H1 (cell line): ENCODE results near the gene CCBE1. TPM values are rescaled to one million over a fixed set of nuclear protein-coding genes. Genes with fewer than 3 reads are reported as not detected.

ENCODE experiments used
- CTCF ChIA-PET: fragments of 300-600 bp; sonication (Branson Sonifier 250); formaldehyde crosslinking; loops from one replicate; lab custom pipeline; 2021; ENCODE audit not compliant: partially characterized antibody; lab: Charles Lee
- POLR2A ChIA-PET: fragments of 300-600 bp; sonication (Branson Sonifier 250); formaldehyde crosslinking; loops from one replicate; lab custom pipeline; 2021; ENCODE audit warnings: inconsistent platforms; ENCODE audit not compliant: partially characterized antibody; lab: Charles Lee
- DNase-seq, 2 experiments: peaks; one replicate each; pipeline versions ENCODE4 v3.0.0 to v3.0.0-alpha.2; 2010 to 2022; ENCODE audit warnings: low spot score in 2 of 2, low read depth in 1 of 2, mixed read lengths in 1 of 2
- FAIRE-seq: peaks from 2 replicates; lab custom pipeline; 2011; peaks lifted over from hg19 to GRCh38; lab: Jason Lieb, UNC
- H2AFZ ChIP-seq: 2 replicates; pipeline ENCODE4 v1.8.1; 2012; ENCODE audit warnings: low read length, inconsistent platforms
- H2AK5ac ChIP-seq: 2 replicates; pipeline ENCODE4 v1.6.1; 2013; ENCODE audit warnings: low read depth, low read length
- H2BK120ac ChIP-seq: replicated peaks from 2 replicates; pipeline ENCODE3; 2013; ENCODE audit warnings: low read depth, low read length, inconsistent platforms
- H2BK12ac ChIP-seq: 2 replicates; pipeline ENCODE4 v1.6.1; 2013; ENCODE audit warnings: low read depth, low read length
- H2BK15ac ChIP-seq: 2 replicates; pipeline ENCODE4 v1.6.1; 2013; ENCODE audit warnings: low read length
- H2BK20ac ChIP-seq: 2 replicates; pipeline ENCODE4 v1.6.1; 2013; ENCODE audit warnings: low read length
- H2BK5ac ChIP-seq: 2 replicates; pipeline ENCODE4 v1.6.1; 2013; ENCODE audit warnings: low read depth, low read length
- H3K14ac ChIP-seq: 2 replicates; pipeline ENCODE4 v1.6.1; 2013; ENCODE audit warnings: inconsistent platforms; ENCODE audit not compliant: insufficient read length
- H3K18ac ChIP-seq: 2 replicates; pipeline ENCODE4 v1.6.1; 2013; ENCODE audit warnings: low read length; ENCODE audit errors: extremely low read depth
- H3K23ac ChIP-seq: 2 replicates; pipeline ENCODE4 v1.6.1; 2013; ENCODE audit warnings: inconsistent platforms; ENCODE audit not compliant: insufficient read length
- H3K23me2 ChIP-seq: 2 replicates; pipeline ENCODE4 v1.6.1; 2013; ENCODE audit warnings: low read depth, low read length
- H3K27ac ChIP-seq: 2 replicates; pipeline ENCODE4 v1.6.1; 2011; ENCODE audit warnings: low read depth, low read length, inconsistent platforms
- H3K27me3 ChIP-seq, 4 experiments: replicated peaks in 1 of 4; 1 replicate in 1 of 4; 2 replicates in 3 of 4; pipeline versions ENCODE4 v1.6.1 to v1.8.1; 2011 to 2013; ENCODE audit warnings: low read length in 3 of 4, mild to moderate bottlenecking in 3 of 4, inconsistent platforms in 2 of 4, mixed read lengths in 2 of 4, moderate library complexity in 1 of 4; ENCODE audit not compliant: control insufficient read depth in 3 of 4, insufficient read depth in 3 of 4; ENCODE audit errors: extremely low read depth in 1 of 4
- H3K36me3 ChIP-seq, 4 experiments: 2 replicates each; pipeline versions ENCODE4 v1.6.1 to v1.8.1; 2011 to 2013; ENCODE audit warnings: mild to moderate bottlenecking in 4 of 4, low read length in 3 of 4, moderate library complexity in 2 of 4, control low read depth in 1 of 4, inconsistent platforms in 1 of 4; ENCODE audit not compliant: insufficient read depth in 4 of 4, control insufficient read depth in 2 of 4
- H3K4ac ChIP-seq: replicated peaks from 2 replicates; pipeline ENCODE3; 2013; ENCODE audit warnings: low read length, low read depth, mixed read lengths, inconsistent platforms; ENCODE audit not compliant: insufficient read length
- H3K4me1 ChIP-seq, 4 experiments: replicated peaks in 1 of 4; 1 replicate in 1 of 4; 2 replicates in 3 of 4; pipeline versions ENCODE4 v1.6.1 to v1.8.1; 2011 to 2013; ENCODE audit warnings: low read length in 3 of 4, inconsistent platforms in 2 of 4, mixed read lengths in 1 of 4; ENCODE audit not compliant: insufficient read depth in 4 of 4, control insufficient read depth in 3 of 4
- H3K4me2 ChIP-seq, 2 experiments: 2 replicates each; pipeline versions ENCODE4 v1.6.1 to v1.8.1; 2011 to 2013; ENCODE audit warnings: low read depth in 2 of 2, low read length in 2 of 2, control low read depth in 1 of 2, inconsistent platforms in 1 of 2, mild to moderate bottlenecking in 1 of 2; ENCODE audit not compliant: insufficient read depth in 1 of 2
- H3K4me3 ChIP-seq, 4 experiments: fragments of 200-600, 300-600 bp in 1 of 4; sonication (generic), shearing (Covaris generic), sonication (Bioruptor Twin) in 1 of 4; 2 replicates each; pipeline versions ENCODE4 v1.5.1 to v1.8.1; 2011 to 2016; ENCODE audit warnings: low read length in 4 of 4, low read depth in 3 of 4, control low read depth in 2 of 4, inconsistent platforms in 2 of 4, mild to moderate bottlenecking in 2 of 4, mixed read lengths in 1 of 4, moderate library complexity in 1 of 4; ENCODE audit not compliant: insufficient read depth in 2 of 4; ENCODE audit errors: extremely low read depth in 1 of 4
- H3K56ac ChIP-seq: replicated peaks from 2 replicates; pipeline ENCODE3; 2013; ENCODE audit warnings: low read depth, mild to moderate bottlenecking, mixed read lengths, low read length, inconsistent platforms; ENCODE audit not compliant: insufficient read length
- H3K79me1 ChIP-seq: 2 replicates; pipeline ENCODE4 v1.6.1; 2013; ENCODE audit warnings: low read depth, low read length, control low read depth
- H3K79me2 ChIP-seq, 2 experiments: 2 replicates each; pipeline versions ENCODE4 v1.6.1 to v1.8.1; 2012 to 2013; ENCODE audit warnings: low read length in 2 of 2, mild to moderate bottlenecking in 2 of 2, inconsistent platforms in 1 of 2; ENCODE audit not compliant: insufficient read depth in 2 of 2, control insufficient read depth in 1 of 2
- H3K9ac ChIP-seq, 4 experiments: replicated peaks in 1 of 4; 1 replicate in 1 of 4; 2 replicates in 3 of 4; pipeline versions ENCODE4 v1.6.1 to v1.8.1; 2011 to 2013; ENCODE audit warnings: low read depth in 3 of 4, low read length in 3 of 4, control low read depth in 2 of 4, mild to moderate bottlenecking in 2 of 4, moderate library complexity in 2 of 4, inconsistent platforms in 1 of 4; ENCODE audit errors: extremely low read depth in 1 of 4
- H3K9me3 ChIP-seq, 2 experiments: 2 replicates each; pipeline versions ENCODE4 v1.6.1 to v1.8.1; 2012 to 2013; ENCODE audit warnings: mild to moderate bottlenecking in 2 of 2, moderate library complexity in 2 of 2, control low read depth in 1 of 2, inconsistent platforms in 1 of 2, low read depth in 1 of 2, low read length in 1 of 2, mixed read lengths in 1 of 2; ENCODE audit not compliant: insufficient read depth in 2 of 2
- H4K20me1 ChIP-seq, 2 experiments: replicated peaks in 1 of 2; 2 replicates each; pipeline versions ENCODE3 to v1.8.1; 2011 to 2013; ENCODE audit warnings: inconsistent platforms in 2 of 2, low read length in 2 of 2, mild to moderate bottlenecking in 1 of 2; ENCODE audit not compliant: insufficient read depth in 2 of 2, control insufficient read depth in 1 of 2
- H4K5ac ChIP-seq: 2 replicates; pipeline ENCODE4 v1.6.1; 2013; ENCODE audit warnings: low read length, low read depth, mixed read lengths, inconsistent platforms; ENCODE audit not compliant: insufficient read length
- H4K8ac ChIP-seq: 2 replicates; pipeline ENCODE4 v1.8.0; 2013; ENCODE audit warnings: mild to moderate bottlenecking, moderate library complexity, low read length, inconsistent platforms; ENCODE audit not compliant: insufficient read depth; ENCODE audit errors: extremely low read depth
- H4K91ac ChIP-seq: replicated peaks from 2 replicates; pipeline ENCODE3; 2013; ENCODE audit warnings: low read length, mixed read lengths, inconsistent platforms; ENCODE audit not compliant: insufficient read length
- ATF2 ChIP-seq: IDR thresholded peaks from 2 replicates; pipeline ENCODE4 v1.6.1; 2012; ENCODE audit warnings: low read length, inconsistent platforms
- CREB1 ChIP-seq: IDR thresholded peaks from 2 replicates; pipeline ENCODE4 v1.6.1; 2012; ENCODE audit warnings: inconsistent platforms
- FOSL1 ChIP-seq: IDR thresholded peaks from 2 replicates; pipeline ENCODE4 v1.6.1; 2011; ENCODE audit warnings: mild to moderate bottlenecking, low read depth, low read length, moderate library complexity; ENCODE audit not compliant: insufficient read depth
- NANOG ChIP-seq: IDR thresholded peaks from 2 replicates; pipeline ENCODE4 v1.6.1; 2011; ENCODE audit warnings: low read length, low read depth, mild to moderate bottlenecking, inconsistent platforms; ENCODE audit not compliant: insufficient read depth, poor library complexity, severe bottlenecking
- SP4 ChIP-seq: IDR thresholded peaks from 2 replicates; pipeline ENCODE4 v1.6.1; 2012; ENCODE audit warnings: low read length, inconsistent platforms
- WGBS, 2 experiments: shearing (Covaris generic) in 1 of 2; methylation state at CpG; one replicate each; pipeline versions ENCODE4 v1.1.6 to v1.1.7; 2013 to 2015; ENCODE audit warnings: low lambda C conversion rate in 2 of 2, mixed read lengths in 2 of 2, inconsistent platforms in 1 of 2, low coverage in 1 of 2, missing lambda C conversion rate in 1 of 2; ENCODE audit not compliant: insufficient replicate concordance in 2 of 2, insufficient coverage in 1 of 2, insufficient read length in 1 of 2; ENCODE audit errors: extremely low coverage in 1 of 2, missing lambda C conversion rate in 1 of 2; 5-methylcytosine and 5-hydroxymethylcytosine counted together
- polyA plus RNA-seq, 7 experiments: library from polyadenylated mRNA; depleted of rRNA in 3 of 7; stranded (reverse) in 5 of 7; unstranded in 2 of 7; fragments of >200 nt in 5 of 7; fragments of 200-250 nt in 2 of 7; gene quantifications; 1 replicate in 5 of 7; 2 replicates in 1 of 7; 4 replicates in 1 of 7; pipeline versions ENCODE4 v1.2.1 to v1.2.3, GENCODE V29; 2011 to 2013; ENCODE audit warnings: missing spikeins in 2 of 7, mixed read lengths in 2 of 7
- total RNA-seq: library from RNA; stranded (reverse); fragmentation: NEBNext Ultra II Directional; extraction: Animal tissue kit (Norgen Biotek cat#: 25700); gene quantifications from 2 replicates; pipeline ENCODE4 v1.2.1, GENCODE V29; 2021

Gene CCBE1
- total and polyA plus RNA-seq, 2 of the 8 experiments (the other 6 are each of a cell fraction or from before 2014, with no cell fraction given), result 2.1 to 2.6 TPM

- Histone ChIP-seq H3K4me2 (no peak overlapping the region), H3K4ac (no peak overlapping the region), H3K36me3 (no peaks in the 10 kb centered on the region), H4K20me1 (no peaks in the 10 kb centered on the region), H3K23ac (no peak overlapping the region), H3K14ac (no peak overlapping the region), H2AFZ (no peak overlapping the region), H4K5ac (no peak overlapping the region), H2BK12ac (no peak overlapping the region), H3K79me2 (no peaks in the 10 kb centered on the region), H2BK15ac (no peak overlapping the region), H3K4me1 (peaks cover 0 to 5% (median 1%) of the 10 kb centered on the region in 4 experiments; a peak in 2 of 7 replicates), H3K23me2 (peaks cover 3% of the 10 kb centered on the region; the same call in 1 of the 2 replicates), H2BK120ac (no peak overlapping the region), H3K4me3 (no peak overlapping the region), H2AK5ac (no peak overlapping the region), H3K56ac (no peak overlapping the region), H3K27me3 (no peaks in the 10 kb centered on the region), H3K79me1 (no peaks in the 10 kb centered on the region), H3K9ac (no peak overlapping the region), H4K8ac (no peak overlapping the region), H3K9me3 (no peaks in the 10 kb centered on the region), H3K27ac (no peak overlapping the region), H3K18ac (no peak overlapping the region), H2BK5ac (no peak overlapping the region), H2BK20ac (no peak overlapping the region), H4K91ac (no peak overlapping the region)
- ChIA-PET POLR2A (no interaction called here), CTCF (interaction anchor here (0.8 to 2.3 kb wide), 4 partner anchors 31 to 370 kb away, joined by 3 to 11 read pairs (median 6); no protein-coding TSS in a partner anchor)
- peak; percentile 13 for FAIRE-seq
- DNase-seq, result no peak
- WGBS, 2 experiments, result 94% methylated on average over 7 of the region's 7 CpGs; no CpG with 5 or more reads in 1 of the 2 experiments
- TF ChIP-seq NANOG (no peak), SP4 (no peak), CREB1 (no peak), ATF2 (no peak), FOSL1 (no peak)
Observed at GRCh38 chr18:59453468-59453961, 243.7 kb downstream of the CCBE1 start.
